B cell (primary cell): ENCODE measurements around the gene IMMP2L. TPM values are rescaled to one million over a fixed set of nuclear protein-coding genes. Genes with fewer than 3 reads are reported as not detected.

Source experiments
- ATAC-seq: fragments of 200-7000 bp; cut with Tn5 transposase; one replicate; pipeline ENCODE4 v1.10.0; 2021; ENCODE audit warnings: low read depth, mild to moderate bottlenecking, moderate number of reproducible peaks, moderate library complexity
- CTCF ChIA-PET: fragments of 350-600 bp; sonication (Branson Sonifier 250); formaldehyde crosslinking; loops from one replicate; lab custom pipeline; 2021; ENCODE audit warnings: antibody characterized with exemption, inconsistent platforms; lab: Charles Lee
- POLR2A ChIA-PET: fragments of 350-600 bp; sonication (Branson Sonifier 250); formaldehyde crosslinking; loops from one replicate; lab custom pipeline; 2021; ENCODE audit warnings: antibody characterized with exemption; lab: Charles Lee
- DNase-seq: peaks from one replicate; pipeline ENCODE4 v3.0.0; 2013
- H2AFZ ChIP-seq: 2 replicates; pipeline ENCODE4 v1.6.1; 2012; ENCODE audit warnings: mild to moderate bottlenecking, low read depth, low read length; ENCODE audit not compliant: insufficient read depth, poor library complexity, severe bottlenecking
- H3K27ac ChIP-seq, 2 donors: 1 replicate in 1 of 2; 2 replicates in 1 of 2; pipeline ENCODE4 v1.5.1; 2012 to 2013; ENCODE audit warnings: low read length in 2 of 2, mild to moderate bottlenecking in 2 of 2, moderate library complexity in 1 of 2
- H3K27me3 ChIP-seq, 4 experiments: fragments of 200-600 bp in 1 of 4; sonication (generic) in 1 of 4; replicated peaks in 1 of 4; 1 replicate in 2 of 4; 2 replicates in 2 of 4; pipeline versions ENCODE4 v1.6.1 to v1.7.0; 2013 to 2016; ENCODE audit warnings: low read length in 3 of 4, mild to moderate bottlenecking in 2 of 4, mixed read lengths in 1 of 4, moderate library complexity in 1 of 4; ENCODE audit not compliant: insufficient read depth in 4 of 4, control insufficient read depth in 3 of 4; ENCODE audit errors: control extremely low read depth in 1 of 4
- H3K36me3 ChIP-seq, 2 experiments: replicated peaks in 1 of 2; 1 replicate in 1 of 2; 2 replicates in 1 of 2; pipeline versions ENCODE4 v1.6.1 to v1.7.1; 2013; ENCODE audit warnings: low read length in 1 of 2; ENCODE audit not compliant: insufficient read depth in 2 of 2, control insufficient read depth in 1 of 2; ENCODE audit errors: control extremely low read depth in 1 of 2, extremely low read depth in 1 of 2
- H3K4me1 ChIP-seq, 2 donors: fragments of 200-600 bp in 1 of 2; sonication (generic) in 1 of 2; 1 replicate in 1 of 2; 2 replicates in 1 of 2; pipeline versions ENCODE4 v1.5.1 to v1.6.1; 2013 to 2017; ENCODE audit warnings: low read length in 2 of 2; ENCODE audit not compliant: control insufficient read depth in 2 of 2, insufficient read depth in 2 of 2
- H3K4me2 ChIP-seq: replicated peaks from 2 replicates; pipeline ENCODE3; 2012; ENCODE audit warnings: mild to moderate bottlenecking, low read depth, low read length; ENCODE audit not compliant: poor library complexity, severe bottlenecking
- H3K4me3 ChIP-seq, 5 experiments: fragments of 200-600 bp in 1 of 5; sonication (generic) in 1 of 5; 1 replicate in 3 of 5; 2 replicates in 2 of 5; pipeline versions ENCODE4 v1.5.1 to v1.7.0; 2011 to 2016; ENCODE audit warnings: low read length in 4 of 5, mild to moderate bottlenecking in 4 of 5, low read depth in 2 of 5, control low read depth in 1 of 5, moderate library complexity in 1 of 5; ENCODE audit not compliant: insufficient read depth in 1 of 5; ENCODE audit errors: control extremely low read depth in 1 of 5, extremely low read depth in 1 of 5
- H3K79me2 ChIP-seq: fragments of 200-600 bp; sonication (generic); one replicate; pipeline ENCODE4 v1.6.0; 2016; ENCODE audit warnings: low read length; ENCODE audit not compliant: control insufficient read depth, insufficient read depth
- H3K9ac ChIP-seq: fragments of 200-600 bp; sonication (generic); 2 replicates; pipeline ENCODE4 v1.6.1; 2017; ENCODE audit warnings: mild to moderate bottlenecking, low read length, moderate library complexity
- H3K9me3 ChIP-seq, 3 donors: one replicate each; pipeline versions ENCODE4 v1.6.1 to v1.7.1; 2013; ENCODE audit warnings: low read length in 2 of 3; ENCODE audit not compliant: control insufficient read depth in 2 of 3, insufficient read depth in 1 of 3; ENCODE audit errors: control extremely low read depth in 1 of 3
- H4K20me1 ChIP-seq: 2 replicates; pipeline ENCODE4 v1.6.0; 2012; ENCODE audit warnings: mild to moderate bottlenecking, low read length; ENCODE audit not compliant: insufficient read depth, control insufficient read depth, poor library complexity, severe bottlenecking
- H3K27ac Mint-ChIP-seq: one replicate; pipeline ENCODE4 v1.8.0; 2021; ENCODE audit warnings: mixed read lengths
- H3K27me3 Mint-ChIP-seq: one replicate; pipeline ENCODE4 v1.8.0; 2021; ENCODE audit warnings: mixed read lengths
- H3K4me1 Mint-ChIP-seq: one replicate; pipeline ENCODE4 v1.8.0; 2021; ENCODE audit warnings: mixed read lengths
- H3K4me3 Mint-ChIP-seq: one replicate; pipeline ENCODE4 v1.8.0; 2021; ENCODE audit warnings: mixed read lengths
- H3K9me3 Mint-ChIP-seq: one replicate; pipeline ENCODE4 v1.8.0; 2022; ENCODE audit warnings: mixed read lengths; ENCODE audit not compliant: insufficient read depth
- EZH2 ChIP-seq: IDR thresholded peaks from 2 replicates; pipeline ENCODE4 v1.6.1; 2012; ENCODE audit warnings: borderline replicate concordance, low read depth, mild to moderate bottlenecking, moderate library complexity, low read length; ENCODE audit not compliant: insufficient read depth, poor library complexity, severe bottlenecking
- WGBS: methylation state at CpG from one replicate; pipeline ENCODE4 v1.1.5; 2013; ENCODE audit warnings: missing lambda C conversion rate; ENCODE audit not compliant: insufficient coverage; 5-methylcytosine and 5-hydroxymethylcytosine counted together
- intact Hi-C: fragments of 100-400 bp; cut with micrococcal nuclease; formaldehyde crosslinking; loops from one replicate; pipeline ENCODE4 v1.10.0; 2022
- polyA plus RNA-seq: library from polyadenylated mRNA; depleted of rRNA; stranded (reverse); fragments of >200 nt; gene quantifications from 2 replicates; pipeline ENCODE4 v1.2.3, GENCODE V29; 2012
- total RNA-seq, 2 donors: library from RNA; stranded (reverse); fragments of 120-200 nt in 1 of 2; gene quantifications; 1 replicate in 1 of 2; 2 replicates in 1 of 2; pipeline versions ENCODE4 v1.2.3 to v1.2.4, GENCODE V29; 2013 to 2022
- TF ChIP-seq, protein P1 (sequence below): fragments of 200-600 bp; IDR thresholded peaks from one replicate; pipeline ENCODE4 v1.8.0; 2022; ENCODE audit warnings: antibody characterized with exemption, mild to moderate bottlenecking

IMMP2L gene
- total and polyA plus RNA-seq, 2 donors (not counting 1 experiment from before 2014, with no cell fraction given), result 3.8 to 34.2 TPM

- H3K4me1 ChIP-seq, result peaks cover 0 to 5% of the 10 kb centered on the region in 2 donors
- no peak overlapping the region for H3K27ac ChIP-seq
- TF ChIP-seq, protein P1, sequence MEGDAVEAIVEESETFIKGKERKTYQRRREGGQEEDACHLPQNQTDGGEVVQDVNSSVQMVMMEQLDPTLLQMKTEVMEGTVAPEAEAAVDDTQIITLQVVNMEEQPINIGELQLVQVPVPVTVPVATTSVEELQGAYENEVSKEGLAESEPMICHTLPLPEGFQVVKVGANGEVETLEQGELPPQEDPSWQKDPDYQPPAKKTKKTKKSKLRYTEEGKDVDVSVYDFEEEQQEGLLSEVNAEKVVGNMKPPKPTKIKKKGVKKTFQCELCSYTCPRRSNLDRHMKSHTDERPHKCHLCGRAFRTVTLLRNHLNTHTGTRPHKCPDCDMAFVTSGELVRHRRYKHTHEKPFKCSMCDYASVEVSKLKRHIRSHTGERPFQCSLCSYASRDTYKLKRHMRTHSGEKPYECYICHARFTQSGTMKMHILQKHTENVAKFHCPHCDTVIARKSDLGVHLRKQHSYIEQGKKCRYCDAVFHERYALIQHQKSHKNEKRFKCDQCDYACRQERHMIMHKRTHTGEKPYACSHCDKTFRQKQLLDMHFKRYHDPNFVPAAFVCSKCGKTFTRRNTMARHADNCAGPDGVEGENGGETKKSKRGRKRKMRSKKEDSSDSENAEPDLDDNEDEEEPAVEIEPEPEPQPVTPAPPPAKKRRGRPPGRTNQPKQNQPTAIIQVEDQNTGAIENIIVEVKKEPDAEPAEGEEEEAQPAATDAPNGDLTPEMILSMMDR, result no peak
- TF ChIP-seq EZH2, result no peak
- Mint-ChIP-seq H3K4me1 (peaks cover 7% of the 10 kb centered on the region), H3K4me3 (no peak overlapping the region), H3K27me3 (no peaks in the 10 kb centered on the region), H3K27ac (no peak overlapping the region), H3K9me3 (no peaks in the 10 kb centered on the region)
- intact Hi-C loops, result no loop called here
- no peak overlapping the region for H2AFZ ChIP-seq
- H3K4me2 ChIP-seq, result no peak overlapping the region
- no peak overlapping the region for H3K4me3 ChIP-seq
- H3K36me3 ChIP-seq, result no peaks in the 10 kb centered on the region
- DNase-seq (no peak), ATAC-seq (no peak)
- H3K27me3 ChIP-seq, result no peaks in the 10 kb centered on the region
- no peaks in the 10 kb centered on the region for H4K20me1 ChIP-seq
- no peaks in the 10 kb centered on the region for H3K79me2 ChIP-seq
- CTCF ChIA-PET, result no interaction called here
- no peaks in the 10 kb centered on the region for H3K9me3 ChIP-seq
- no peak overlapping the region for H3K9ac ChIP-seq
- POLR2A ChIA-PET, result no interaction called here
- WGBS, result 100% methylated on average over 1 of the region's 4 CpGs
Observed at GRCh38 chr7:111511845-111512244, 50.4 kb downstream of the IMMP2L start.

GRCh38 chr7:111510584-111511378 lies 51.5 kb downstream of the IMMP2L start:
- whole genome bisulfite sequencing, result 94% methylated on average over 3 of the region's 3 CpGs
- TF ChIP-seq EZH2, result no peak
- TF ChIP-seq, protein P1, result no peak
- no peak overlapping the region for H3K4me3 Mint-ChIP-seq
- H2AFZ ChIP-seq, result no peak overlapping the region
- ChIA-PET POLR2A (no interaction called here), CTCF (no interaction called here)
- no peak overlapping the region for H3K4me2 ChIP-seq
- intact Hi-C loops, result no loop called here
- H4K20me1 ChIP-seq, result no peaks in the 10 kb centered on the region
- peaks cover 0 to 5% of the 10 kb centered on the region in 2 donors for H3K4me1 ChIP-seq
- H3K9ac ChIP-seq, result no peak overlapping the region
- peaks cover 7% of the 10 kb centered on the region for H3K4me1 Mint-ChIP-seq
- no peak overlapping the region for H3K4me3 ChIP-seq
- no peaks in the 10 kb centered on the region for H3K79me2 ChIP-seq
- no peaks in the 10 kb centered on the region for H3K27me3 ChIP-seq
- H3K9me3 ChIP-seq, result peaks cover 0 to 2% (median 0%) of the 10 kb centered on the region in 3 donors
- H3K27me3 Mint-ChIP-seq, result no peaks in the 10 kb centered on the region
- no peak overlapping the region for H3K27ac ChIP-seq
- ATAC-seq (no peak), DNase-seq (no peak)
- no peaks in the 10 kb centered on the region for H3K9me3 Mint-ChIP-seq
- no peaks in the 10 kb centered on the region for H3K36me3 ChIP-seq
- no peak overlapping the region for H3K27ac Mint-ChIP-seq
